ENCODE measurements around the gene PHOSPHO1. TPM values are rescaled to one million over a fixed set of nuclear protein-coding genes. Genes with fewer than 3 reads are reported as not detected.

Gene PHOSPHO1
- total RNA-seq, 1 experiment from 2014 or later = 1.1 TPM

- Histone ChIP-seq H3K4me3 (ENCODE audit: low read length) (peak overlapping the region; percentile 72), H3K36me3 (ENCODE audit: low read depth, low read length) (no peaks in the 10 kb centered on the region), H3K27ac (ENCODE audit: low read length) (no peak overlapping the region), H3K9me2 (replicated peaks; ENCODE audit: low read length) (no peaks in the 10 kb centered on the region), H3K9me3 (ENCODE audit: low read length) (no peaks in the 10 kb centered on the region), H3K9ac (ENCODE audit: low read length) (no peak overlapping the region), H3K4me1 (ENCODE audit: insufficient read depth, low read length) (peaks cover 12% of the 10 kb centered on the region; the same call in 1 of the 2 replicates), H4K20me1 (ENCODE audit: low read length) (no peaks in the 10 kb centered on the region), H3F3A (ENCODE audit: low read length, unreplicated experiment) (no peaks in the 10 kb centered on the region), H3K27me3 (ENCODE audit: low read length) (peaks cover 6% of the 10 kb centered on the region; the same call in 1 of the 2 replicates), H3K79me2 (ENCODE audit: low read length) (no peaks in the 10 kb centered on the region), H3K4me2 (ENCODE audit: low read length) (peak overlapping the region; percentile 92), H2AFZ (ENCODE audit: low read length) (peak overlapping the region; percentile 92)
- BruUV-seq (replicated peaks) = no TSS peak
- no peak for ATAC-seq
- ChIA-PET POLR2A (ENCODE audit: unreplicated experiment) (no interaction called here), CTCF (no interaction called here)
- no peak for TF ChIP-seq EZH2 (IDR thresholded peaks at IDR 0.05; ENCODE audit: low read length, unreplicated experiment)
- TF ChIP-seq, protein P1, sequence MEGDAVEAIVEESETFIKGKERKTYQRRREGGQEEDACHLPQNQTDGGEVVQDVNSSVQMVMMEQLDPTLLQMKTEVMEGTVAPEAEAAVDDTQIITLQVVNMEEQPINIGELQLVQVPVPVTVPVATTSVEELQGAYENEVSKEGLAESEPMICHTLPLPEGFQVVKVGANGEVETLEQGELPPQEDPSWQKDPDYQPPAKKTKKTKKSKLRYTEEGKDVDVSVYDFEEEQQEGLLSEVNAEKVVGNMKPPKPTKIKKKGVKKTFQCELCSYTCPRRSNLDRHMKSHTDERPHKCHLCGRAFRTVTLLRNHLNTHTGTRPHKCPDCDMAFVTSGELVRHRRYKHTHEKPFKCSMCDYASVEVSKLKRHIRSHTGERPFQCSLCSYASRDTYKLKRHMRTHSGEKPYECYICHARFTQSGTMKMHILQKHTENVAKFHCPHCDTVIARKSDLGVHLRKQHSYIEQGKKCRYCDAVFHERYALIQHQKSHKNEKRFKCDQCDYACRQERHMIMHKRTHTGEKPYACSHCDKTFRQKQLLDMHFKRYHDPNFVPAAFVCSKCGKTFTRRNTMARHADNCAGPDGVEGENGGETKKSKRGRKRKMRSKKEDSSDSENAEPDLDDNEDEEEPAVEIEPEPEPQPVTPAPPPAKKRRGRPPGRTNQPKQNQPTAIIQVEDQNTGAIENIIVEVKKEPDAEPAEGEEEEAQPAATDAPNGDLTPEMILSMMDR (conservative IDR thresholded peaks at IDR 0.05; ENCODE audit: low read depth, low read length) = no peak
- no peak for TF ChIP-seq EZH2phosphoT487 (IDR thresholded peaks at IDR 0.05; ENCODE audit: borderline replicate concordance, low read length)
- intact Hi-C loops (cut with micrococcal nuclease) = no loop called here
- no peak for DNase-seq
Measured at GRCh38 chr17:49229805-49230600, 584 bp downstream of the PHOSPHO1 start.

GRCh38 chr17:49229076-49229804 is 1.3 kb downstream of the PHOSPHO1 start:
- no peaks in the 10 kb centered on the region for H4K20me1 ChIP-seq (ENCODE audit: low read length)
- H3K79me2 ChIP-seq (ENCODE audit: low read length) = no peaks in the 10 kb centered on the region
- H3K4me3 ChIP-seq (ENCODE audit: low read length) = no peak overlapping the region
- H3K9me2 ChIP-seq (replicated peaks; ENCODE audit: low read length) = no peaks in the 10 kb centered on the region
- intact Hi-C loops (cut with micrococcal nuclease) = no loop called here
- H3K27ac ChIP-seq (ENCODE audit: low read length) = no peak overlapping the region
- no peak overlapping the region for H3K4me2 ChIP-seq (ENCODE audit: low read length)
- H3K4me1 ChIP-seq (ENCODE audit: insufficient read depth, low read length) = peaks cover 12% of the 10 kb centered on the region; the same call in 1 of the 2 replicates
- no peaks in the 10 kb centered on the region for H3K9me3 ChIP-seq (ENCODE audit: low read length)
- no peak overlapping the region for H3K9ac ChIP-seq (ENCODE audit: low read length)
- no peak overlapping the region for H2AFZ ChIP-seq (ENCODE audit: low read length)
- no peak for DNase-seq
- H3F3A ChIP-seq (ENCODE audit: low read length, unreplicated experiment) = no peaks in the 10 kb centered on the region
- TF ChIP-seq, protein P1 (conservative IDR thresholded peaks at IDR 0.05; ENCODE audit: low read depth, low read length) = no peak
- peaks cover 14% of the 10 kb centered on the region for H3K27me3 ChIP-seq (ENCODE audit: low read length)
- ChIA-PET POLR2A (ENCODE audit: unreplicated experiment) (interaction anchor here (0.7 kb wide), 1 partner anchor 197 kb away, joined by 11 read pairs; no protein-coding TSS in a partner anchor), CTCF (no interaction called here)
- no peaks in the 10 kb centered on the region for H3K36me3 ChIP-seq (ENCODE audit: low read depth, low read length)
- ATAC-seq = no peak
- no TSS peak for BruUV-seq (replicated peaks)

Data from PC-3 (cell line).